ENCODE results near the gene ADAM19.

Gene ADAM19

GRCh38 chr5:157543825-157544622 lies 31.6 kb downstream of the ADAM19 start:
- DNase-seq (ENCODE audit: low read depth, low spot score) = peak; percentile 59

GRCh38 chr5:157542282-157543000 lies 33.1 kb downstream of the ADAM19 start:
- DNase-seq (ENCODE audit: low read depth, low spot score) = no peak

DNA sequence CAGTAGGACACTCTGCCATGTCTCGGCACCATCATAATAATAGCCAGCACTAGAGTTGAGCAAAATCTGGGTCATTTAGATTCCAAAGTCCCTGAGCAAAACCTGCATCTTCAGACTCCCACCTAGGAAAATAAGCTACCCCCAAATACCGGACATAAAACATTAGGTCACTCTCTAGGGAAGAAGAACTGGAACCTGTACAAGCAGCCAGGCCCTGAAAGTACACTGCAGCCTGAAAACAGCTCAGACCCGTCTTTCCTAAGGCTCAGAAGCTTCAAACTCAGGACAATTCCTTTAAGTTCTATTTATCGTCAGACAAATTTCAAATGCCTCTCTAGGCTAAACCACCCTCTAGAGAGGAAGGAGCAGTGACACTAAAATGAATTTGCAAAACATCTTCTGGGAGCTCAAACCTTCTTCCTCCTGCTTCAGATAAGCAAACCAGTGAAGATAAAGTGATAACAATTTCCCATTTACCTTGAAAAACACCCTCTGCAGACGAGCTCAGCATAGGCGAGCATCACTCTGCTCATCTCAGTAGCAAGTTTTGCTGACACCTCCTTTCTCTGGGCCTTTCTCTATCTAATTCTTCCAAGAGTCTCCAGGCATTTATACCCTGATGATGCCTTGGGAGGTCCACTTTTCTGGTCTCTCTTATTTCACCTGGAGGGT lies 34.0 kb downstream of the ADAM19 start:
- DNase-seq (ENCODE audit: low read depth, low spot score) = no peak

DNA sequence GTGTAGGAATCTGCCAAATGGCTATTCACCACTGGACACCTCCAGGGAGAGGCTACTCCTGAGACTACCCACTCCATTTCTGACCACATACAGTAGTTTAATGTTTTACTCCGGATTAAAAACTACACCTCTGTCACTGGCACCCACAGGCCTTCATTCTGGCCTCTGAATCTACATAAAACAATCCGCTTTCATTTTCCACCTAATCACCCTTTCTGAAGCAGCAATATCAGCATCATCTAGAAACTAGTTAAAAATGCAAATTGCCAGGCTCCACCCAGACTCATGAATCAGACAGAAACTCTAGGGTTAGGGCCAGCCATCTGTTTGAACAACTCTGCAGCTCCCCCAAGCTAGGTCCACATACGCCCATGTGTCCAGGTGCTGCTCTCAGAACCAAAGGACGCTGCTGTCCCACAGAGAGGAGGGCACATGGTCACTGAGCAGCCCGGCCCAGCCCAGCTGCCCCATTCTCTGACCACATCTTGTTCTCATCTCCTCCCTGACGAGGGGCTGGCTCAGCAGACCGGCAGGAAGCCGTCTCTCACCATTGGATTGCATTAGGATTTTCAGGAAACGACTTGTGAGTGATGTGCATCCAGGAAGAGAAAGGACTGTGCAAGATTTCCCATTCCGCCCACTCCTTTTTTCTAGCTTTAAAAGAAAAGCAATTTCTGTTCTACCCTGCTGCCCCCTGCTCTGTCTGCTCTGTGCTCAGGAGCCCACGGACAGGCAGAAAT lies 34.7 kb downstream of the ADAM19 start:
- peak; percentile 61 for DNase-seq (ENCODE audit: low read depth, low spot score)

- no peak for DNase-seq (ENCODE audit: low read depth, low spot score)
Observed at GRCh38 chr5:157540124-157540523, 35.5 kb downstream of the ADAM19 start.

GRCh38 chr5:157539503-157540022 lies 36.0 kb downstream of the ADAM19 start:
- DNase-seq (ENCODE audit: low read depth, low spot score) = no peak

GRCh38 chr5:157538311-157538710 lies 37.3 kb downstream of the ADAM19 start:
- DNase-seq (ENCODE audit: low read depth, low spot score) = no peak

- peak; percentile 65 for DNase-seq (ENCODE audit: low read depth, low spot score)
Observed at GRCh38 chr5:157535042-157535865, 40.3 kb downstream of the ADAM19 start.

DNA sequence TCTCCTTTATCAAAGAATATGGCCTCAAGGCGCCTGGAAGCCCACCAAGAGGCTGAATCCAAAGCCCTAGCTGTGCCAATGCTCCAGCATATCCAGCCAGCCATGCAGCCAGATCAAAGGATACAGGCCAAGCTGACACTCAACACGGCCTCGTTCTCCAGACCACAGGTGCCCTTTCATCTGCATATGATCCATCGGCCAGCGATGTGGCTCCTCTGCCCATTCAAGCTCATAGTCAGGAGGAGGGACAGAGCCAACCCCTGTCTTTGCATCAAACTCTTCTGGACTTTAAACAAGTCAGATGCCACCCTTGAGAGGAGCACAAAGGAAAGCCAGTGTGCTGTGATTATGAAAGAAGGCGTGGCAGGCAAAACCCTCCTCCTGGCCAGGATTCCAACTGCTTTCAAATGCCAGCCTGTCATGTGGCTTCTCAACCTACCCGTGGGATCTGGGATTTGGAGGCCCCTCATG lies 42.5 kb downstream of the ADAM19 start:
- DNase-seq (ENCODE audit: low read depth, low spot score) = peak; percentile 82

GRCh38 chr5:157532022-157532421 lies 43.6 kb downstream of the ADAM19 start:
- DNase-seq (ENCODE audit: low read depth, low spot score) = no peak

- no peak for DNase-seq (ENCODE audit: low read depth, low spot score)
Observed at GRCh38 chr5:157530226-157530972, 45.2 kb downstream of the ADAM19 start.

DNA sequence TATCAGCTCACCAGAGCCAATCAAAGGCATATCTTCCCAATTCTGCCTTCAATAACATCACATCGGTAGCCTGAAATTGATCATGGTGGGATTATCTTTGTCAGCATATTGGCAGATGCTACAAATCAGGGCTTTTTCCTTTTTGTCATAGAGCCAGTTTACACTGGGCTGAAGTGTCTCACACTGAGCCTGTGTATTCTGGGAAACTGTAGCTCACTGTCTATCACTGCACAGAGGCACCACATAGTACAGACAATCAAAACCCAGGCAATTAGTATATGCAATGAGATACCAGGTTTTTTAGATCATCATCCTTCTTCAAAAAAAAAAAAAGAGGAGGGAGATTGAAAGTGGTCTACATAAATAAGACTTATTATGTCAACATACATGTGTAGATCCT lies 46.6 kb downstream of the ADAM19 start:
- no peak for DNase-seq (ENCODE audit: low read depth, low spot score)

- DNase-seq (ENCODE audit: low read depth, low spot score) = no peak
Observed at GRCh38 chr5:157528036-157528632, 47.4 kb downstream of the ADAM19 start.

DNA sequence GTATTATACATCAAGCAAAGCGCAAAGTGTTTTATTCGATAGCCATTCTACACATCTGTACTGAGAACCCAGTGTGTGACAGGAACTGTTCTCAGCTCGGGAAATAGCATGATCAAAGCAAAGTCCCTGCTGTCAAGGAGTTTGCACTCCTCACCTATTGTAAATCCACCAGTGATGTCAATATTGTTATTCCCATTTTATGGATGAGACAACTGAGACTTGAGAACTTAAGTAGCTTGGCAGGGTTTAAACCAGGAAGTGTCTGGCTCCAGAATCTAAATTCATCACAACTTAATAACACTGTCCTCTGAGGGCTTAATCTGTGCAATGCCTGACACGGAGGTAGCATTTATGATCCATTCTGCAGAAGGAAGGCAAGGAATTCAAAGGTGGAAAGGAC lies 50.7 kb downstream of the ADAM19 start:
- DNase-seq (ENCODE audit: low read depth, low spot score) = no peak

DNA sequence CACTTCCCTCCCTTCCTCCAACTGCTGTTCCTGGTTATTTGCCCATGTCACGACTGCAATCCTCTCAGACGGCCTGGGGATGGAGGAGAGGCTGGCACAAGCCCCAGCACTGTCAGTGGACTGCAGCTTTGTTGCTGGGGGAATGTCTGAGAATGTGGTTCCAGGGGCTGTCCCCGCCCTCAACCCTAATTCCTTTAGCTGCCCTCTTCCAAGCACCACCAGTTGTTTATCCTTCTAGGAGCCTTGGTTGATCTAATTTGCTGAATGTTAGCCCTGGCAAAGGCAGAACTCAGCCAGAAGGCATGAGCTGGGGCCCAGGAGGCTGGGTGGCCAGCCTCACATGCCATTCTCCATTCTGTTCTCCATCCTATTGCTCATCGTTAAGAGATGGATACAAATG lies 51.6 kb downstream of the ADAM19 start:
- DNase-seq (ENCODE audit: low read depth, low spot score) = peak; percentile 74

- no peak for DNase-seq (ENCODE audit: low read depth, low spot score)
Observed at GRCh38 chr5:157521704-157522029, 53.9 kb downstream of the ADAM19 start.

DNA sequence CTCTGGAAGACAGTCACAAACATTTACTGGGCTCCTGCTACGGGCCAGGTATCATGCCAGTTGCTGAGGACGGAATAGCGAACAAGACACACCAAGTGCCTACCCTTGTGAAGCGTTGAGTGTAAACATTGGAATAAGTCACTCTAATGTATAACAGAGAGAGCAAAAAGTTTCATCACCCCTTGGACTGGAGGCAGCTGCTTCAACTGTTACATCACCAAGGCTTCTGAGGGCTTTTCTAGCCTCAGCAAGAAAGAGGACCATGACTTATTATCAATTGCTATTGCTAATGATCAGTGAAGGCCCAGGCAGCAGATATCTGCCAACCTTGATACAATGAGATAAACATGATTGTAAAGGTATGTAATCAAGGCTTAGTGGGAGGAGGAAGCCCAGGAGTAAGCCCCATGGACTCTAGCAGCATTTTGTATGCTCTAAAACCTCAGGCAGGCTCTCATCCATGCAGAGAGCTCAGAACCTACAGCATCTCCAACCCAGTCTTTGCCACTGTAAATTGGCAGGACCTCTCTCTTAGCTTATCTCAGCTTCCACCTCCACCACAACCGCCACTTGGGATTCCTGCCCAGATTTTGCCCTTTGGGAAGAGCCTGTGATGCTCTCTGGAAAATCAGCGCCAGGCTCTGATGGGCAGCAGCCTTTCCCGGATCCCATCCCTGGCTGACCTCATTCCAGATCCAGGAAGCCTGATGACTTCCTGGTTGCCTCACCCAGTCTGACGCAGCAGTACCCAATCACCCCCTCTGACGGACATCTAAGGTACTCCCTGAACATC lies 54.5 kb downstream of the ADAM19 start:
- no peak for DNase-seq (ENCODE audit: low read depth, low spot score)

DNA sequence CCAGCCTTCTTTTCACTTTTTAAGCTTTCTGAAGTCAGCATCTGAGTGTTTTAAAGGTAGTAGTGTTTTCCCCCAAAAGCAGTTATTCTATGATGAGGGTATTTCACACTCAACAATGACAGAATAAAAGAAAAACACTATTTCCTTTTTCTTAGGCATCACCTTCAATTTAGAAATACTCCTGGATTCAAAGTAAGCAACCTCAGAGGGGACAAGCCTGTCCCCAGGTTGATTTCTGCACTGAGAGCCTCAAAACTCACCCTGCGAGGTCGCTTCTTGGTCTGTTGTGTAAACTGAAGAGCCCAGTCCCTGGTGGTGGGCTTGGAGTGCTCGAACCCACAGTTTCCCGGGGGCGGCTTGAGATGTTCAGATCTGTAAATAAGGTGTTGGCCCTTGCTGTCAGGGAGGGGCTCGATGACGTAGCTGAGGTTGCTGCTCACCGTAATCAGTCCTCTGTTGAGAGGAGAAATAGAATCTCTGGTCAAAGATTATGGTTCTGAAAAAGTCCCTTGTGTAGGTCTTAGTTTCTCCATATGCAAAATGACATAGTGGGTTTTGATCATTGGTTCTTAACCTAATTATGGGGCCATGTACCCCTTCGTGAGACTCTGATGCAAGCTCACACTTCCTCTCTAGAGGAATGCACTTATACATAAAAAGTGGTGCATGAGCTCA lies 55.9 kb downstream of the ADAM19 start:
- no peak for DNase-seq (ENCODE audit: low read depth, low spot score)
